GM19351 (cell line): Measurements from ENCODE around the gene CIB2.
"Not testable (repeated sequence)": the region's sequence is repeated elsewhere in the genome, so short reads cannot be mapped to it uniquely, and the experiment has no call there.

ENCODE experiments used
- ATAC-seq: cut with Tn5 transposase; IDR thresholded peaks from one replicate; pipeline ENCODE4 v1.9.1; 2021; ENCODE audit warnings: mild to moderate bottlenecking, moderate library complexity; ENCODE audit not compliant: unreplicated experiment

CIB2 gene

DNA sequence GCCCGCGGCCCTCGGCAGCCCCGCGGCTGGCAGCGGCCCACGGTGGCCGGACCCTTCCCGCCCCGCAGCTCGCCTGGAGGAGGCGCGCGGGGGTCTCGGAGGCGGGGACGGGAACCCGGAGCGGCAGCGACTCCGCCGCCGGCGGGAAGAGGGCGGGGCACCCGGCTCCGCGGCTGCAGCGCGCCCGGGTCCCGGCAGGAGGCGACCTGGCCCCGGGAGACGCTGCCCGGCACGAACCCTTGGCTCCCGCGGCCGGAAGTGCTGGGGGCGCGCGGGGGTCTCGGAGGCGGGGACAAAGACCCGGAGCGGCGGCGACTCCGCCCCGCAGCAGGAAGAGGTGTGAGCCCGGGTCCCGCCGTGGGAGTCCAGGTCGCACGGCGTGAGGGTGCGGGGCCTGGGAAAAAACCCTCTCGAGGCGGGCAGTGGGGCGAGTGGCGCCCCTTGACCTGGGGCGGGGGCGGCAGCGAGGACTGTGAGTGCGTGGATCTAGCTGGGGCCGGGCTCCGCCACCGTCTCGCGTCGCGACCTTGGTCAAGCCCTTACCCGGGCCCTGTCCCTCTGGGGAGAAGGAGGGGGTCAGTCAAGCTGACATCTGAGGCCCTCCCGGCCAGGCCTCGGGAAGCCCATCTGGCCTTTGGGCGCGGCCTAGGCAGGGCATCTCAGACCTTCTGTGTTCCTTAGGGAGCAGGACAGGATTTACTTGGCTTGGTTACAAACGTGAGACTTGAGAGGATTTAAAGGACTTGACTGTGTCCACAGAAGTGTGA is at the start of gene CIB2:
Gene CIB2 (minus strand): TSS at position 151 of the 767 bp plus-strand sequence. CDS start 230 bp downstream, outside the sequence.
- ATAC-seq, result peak; percentile 84

DNA sequence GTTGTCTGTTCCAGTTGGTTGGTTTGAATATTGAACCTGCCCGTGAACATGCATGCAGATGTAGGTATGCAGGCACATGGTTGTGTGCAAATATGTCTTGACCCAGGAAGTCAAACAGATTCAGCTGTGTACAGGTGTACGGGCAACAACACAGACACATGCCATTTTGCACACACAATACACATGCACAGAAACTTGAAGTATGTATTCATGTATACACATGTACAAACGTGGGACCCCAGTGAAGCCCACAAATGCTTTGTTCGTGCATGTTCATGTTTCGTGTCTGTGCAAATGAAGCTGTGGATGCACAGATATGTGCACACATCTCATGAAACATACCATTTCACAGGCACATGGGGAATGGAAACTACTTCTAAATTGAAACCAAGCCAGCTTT is 48.7 kb upstream of the CIB2 start:
- ATAC-seq, result no peak

DNA sequence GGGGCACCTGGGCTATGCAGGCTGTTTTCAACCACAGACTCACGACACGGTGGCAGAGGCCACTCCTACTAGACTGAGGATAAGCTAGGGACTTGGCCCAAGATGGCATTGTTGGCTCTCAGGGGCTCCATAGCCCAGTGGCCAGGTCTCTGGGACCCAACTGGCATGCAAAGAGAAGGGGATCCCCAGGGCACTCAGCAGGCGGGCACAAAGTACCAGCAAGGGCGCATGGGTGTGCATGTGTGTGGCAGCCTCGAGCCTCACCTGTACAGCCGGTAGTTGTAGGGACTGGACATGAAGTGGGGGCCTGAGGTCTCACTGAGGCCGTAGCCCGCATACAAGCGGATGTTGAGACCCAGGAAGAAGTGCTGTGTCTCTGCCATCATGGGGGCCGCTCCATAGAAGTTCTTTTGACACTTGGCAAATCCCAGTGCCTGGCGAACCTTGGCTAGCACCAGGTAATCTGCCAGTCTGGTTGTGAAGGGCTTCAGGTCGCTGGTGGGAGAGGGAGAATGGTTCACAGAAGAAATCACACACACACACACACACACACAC is 48.1 kb upstream of the CIB2 start:
- ATAC-seq, result no peak

DNA sequence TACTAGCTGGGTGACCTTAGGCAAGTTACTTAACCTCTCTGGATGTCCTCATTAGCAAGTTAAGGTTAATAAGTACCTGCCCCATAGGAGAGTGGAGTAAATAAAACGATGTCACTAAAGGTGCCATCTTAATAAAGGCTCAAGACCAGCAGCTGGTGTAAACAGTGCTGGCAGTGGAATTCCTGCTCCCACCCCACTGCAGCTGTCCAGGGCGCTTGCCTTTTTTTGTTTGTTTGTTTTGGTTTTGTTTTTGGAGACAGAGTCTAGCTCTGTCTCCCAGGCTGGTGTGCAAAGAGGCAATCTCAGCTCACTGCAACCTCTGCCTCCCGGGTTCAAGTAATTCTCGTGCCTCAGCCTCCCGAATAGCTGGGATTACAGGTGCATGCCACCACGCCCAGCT is 46.8 kb upstream of the CIB2 start:
- no peak for ATAC-seq

DNA sequence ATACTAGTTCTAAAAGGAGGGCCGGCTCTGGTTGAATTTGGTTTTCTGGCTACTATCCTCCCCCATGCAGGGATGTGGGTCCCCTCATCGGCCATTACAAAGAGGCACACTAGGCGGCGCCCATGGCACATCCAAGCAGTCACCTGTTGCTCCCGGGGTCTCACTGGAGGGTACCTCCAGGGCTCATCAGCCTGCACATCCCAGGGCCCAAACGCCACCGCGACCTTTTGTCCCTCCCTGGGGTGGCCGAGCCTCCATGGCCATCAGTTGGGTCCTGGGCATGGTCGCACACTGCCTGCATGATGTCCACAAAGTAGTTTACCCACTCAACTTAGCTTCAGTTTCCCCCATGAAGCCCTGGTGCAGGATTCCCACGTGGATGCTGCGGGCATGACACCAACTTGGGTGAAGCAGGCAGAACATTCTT is 46.2 kb upstream of the CIB2 start:
- no peak for ATAC-seq

DNA sequence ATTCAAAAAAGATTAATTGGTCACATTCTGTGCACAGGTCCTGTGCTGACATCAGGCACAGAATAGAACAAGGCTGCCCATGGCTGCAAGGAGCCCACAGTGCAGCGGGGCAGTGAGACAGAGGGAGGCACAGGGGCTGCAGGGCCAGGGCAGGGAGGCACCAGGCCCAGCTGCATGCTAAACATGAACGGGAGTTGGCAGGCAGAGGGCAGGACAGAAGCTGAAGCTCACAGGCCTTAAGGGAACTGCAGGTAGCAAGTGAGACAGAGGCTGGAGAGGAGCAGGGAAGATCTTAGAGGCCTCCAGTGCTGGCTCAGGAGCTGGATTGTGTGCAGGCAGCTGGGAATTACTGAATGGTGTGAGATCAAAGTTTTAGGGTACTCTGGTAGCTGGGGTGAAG is 44.1 kb upstream of the CIB2 start:
- ATAC-seq, result no peak

DNA sequence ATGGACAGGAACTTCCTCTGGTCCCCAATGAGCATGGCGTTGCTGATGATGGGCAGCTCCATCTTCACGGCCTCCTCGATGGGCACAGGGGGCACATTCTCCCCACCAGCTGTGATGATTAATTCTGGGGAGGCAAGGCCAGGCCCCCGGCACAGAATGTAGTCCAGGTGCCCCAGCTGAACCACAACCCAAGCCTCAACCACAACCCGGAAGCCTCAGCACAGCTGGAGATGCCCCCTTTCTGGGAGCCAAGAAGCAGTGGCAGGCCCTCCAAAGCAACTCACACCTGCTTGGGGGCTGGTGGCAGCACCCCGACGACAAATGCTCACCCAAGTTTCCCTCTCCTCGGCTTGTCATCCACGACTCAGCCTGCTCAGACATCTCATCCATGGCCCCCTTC is 43.2 kb upstream of the CIB2 start:
- ATAC-seq, result no peak

DNA sequence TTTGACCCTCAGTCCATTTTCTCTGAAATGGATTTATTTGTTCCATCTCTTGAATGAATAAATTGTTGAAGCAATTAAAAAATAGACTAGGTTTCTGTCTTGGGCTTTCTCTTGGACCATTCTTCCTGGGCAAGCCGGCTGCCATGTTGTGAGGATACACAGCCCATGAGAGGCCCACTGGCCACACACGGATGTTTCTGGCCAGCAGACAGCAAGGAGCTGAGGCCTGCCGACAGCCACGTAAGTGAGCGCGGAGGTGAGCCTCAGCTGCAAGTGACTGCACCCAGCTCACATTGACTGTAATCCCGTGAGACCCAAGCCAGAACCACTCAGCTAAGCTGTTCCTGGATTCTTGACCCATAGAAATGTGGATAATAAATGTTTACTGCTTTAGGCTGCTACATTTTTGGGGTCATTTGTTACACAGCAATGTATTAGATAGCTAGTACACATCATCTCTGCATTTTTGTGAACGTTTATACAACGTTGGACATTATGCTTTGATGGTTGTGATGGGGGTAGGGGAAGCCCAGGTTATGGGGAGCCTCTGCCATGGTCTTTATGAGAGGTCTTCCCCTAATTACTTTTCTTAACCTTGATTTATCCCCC is 40.7 kb upstream of the CIB2 start:
- no peak for ATAC-seq

DNA sequence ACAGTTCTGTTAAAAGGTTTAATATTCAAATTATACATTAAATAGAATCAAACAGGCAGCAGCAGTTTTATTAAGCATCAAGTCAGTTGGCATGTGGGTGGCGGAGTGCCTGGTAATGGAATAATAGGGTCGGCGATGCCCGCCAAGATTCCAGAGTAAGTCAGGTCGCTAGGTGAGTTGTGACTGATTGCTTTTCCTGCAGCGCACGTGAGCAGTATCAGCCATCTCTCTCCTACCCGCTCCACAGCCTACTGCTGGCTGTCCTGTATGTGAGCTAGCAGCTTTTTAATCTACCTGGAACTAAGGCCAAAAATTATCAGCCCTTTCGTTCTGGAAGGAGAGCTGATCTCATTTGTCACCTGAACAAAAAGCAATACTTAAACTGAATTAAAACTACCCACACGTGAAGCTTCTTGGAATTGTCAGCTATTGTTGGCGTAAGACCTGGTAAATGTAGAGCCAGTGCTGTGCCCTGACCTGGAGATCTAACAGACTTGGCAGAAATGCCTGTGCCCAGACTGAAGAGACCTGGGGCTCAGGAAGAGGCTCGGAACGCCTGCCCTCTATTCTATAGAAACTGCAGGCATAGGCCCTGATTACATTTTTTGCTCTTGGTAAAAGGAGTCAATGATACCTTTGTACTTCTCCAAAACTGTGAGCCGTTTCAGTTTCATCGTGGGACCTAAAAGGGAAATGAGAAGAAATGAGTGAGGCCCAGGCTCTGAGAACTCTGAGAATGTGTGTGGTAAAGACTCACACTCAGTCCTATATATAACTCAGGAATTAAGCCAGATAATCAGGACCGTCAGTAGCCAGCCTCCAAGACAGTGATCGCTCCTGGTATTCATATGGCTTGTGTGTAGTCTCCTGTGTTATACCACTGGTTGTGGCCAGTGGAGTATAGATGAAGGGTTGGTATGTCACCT is 39.9 kb upstream of the CIB2 start:
- ATAC-seq, result peak; percentile 75

DNA sequence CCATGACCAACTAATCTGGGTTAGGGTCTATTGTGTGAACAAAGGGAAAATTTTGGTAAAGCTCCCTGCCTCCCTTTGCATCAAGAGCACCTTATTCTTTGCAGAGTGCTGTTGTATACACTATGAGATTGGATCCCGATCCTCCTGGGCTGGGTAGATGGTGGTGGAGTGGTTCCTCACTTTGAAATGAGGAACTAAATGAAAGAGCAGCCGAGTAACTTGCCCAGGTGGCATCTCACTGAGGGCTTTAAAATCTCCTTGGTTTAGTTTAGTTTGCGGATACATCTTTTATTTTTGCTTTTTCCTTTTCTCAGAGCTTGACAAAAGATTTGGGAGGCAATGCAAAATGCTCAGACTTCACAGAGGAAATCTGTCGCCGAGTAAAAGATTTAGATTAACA is 37.4 kb upstream of the CIB2 start:
- ATAC-seq, result no peak

DNA sequence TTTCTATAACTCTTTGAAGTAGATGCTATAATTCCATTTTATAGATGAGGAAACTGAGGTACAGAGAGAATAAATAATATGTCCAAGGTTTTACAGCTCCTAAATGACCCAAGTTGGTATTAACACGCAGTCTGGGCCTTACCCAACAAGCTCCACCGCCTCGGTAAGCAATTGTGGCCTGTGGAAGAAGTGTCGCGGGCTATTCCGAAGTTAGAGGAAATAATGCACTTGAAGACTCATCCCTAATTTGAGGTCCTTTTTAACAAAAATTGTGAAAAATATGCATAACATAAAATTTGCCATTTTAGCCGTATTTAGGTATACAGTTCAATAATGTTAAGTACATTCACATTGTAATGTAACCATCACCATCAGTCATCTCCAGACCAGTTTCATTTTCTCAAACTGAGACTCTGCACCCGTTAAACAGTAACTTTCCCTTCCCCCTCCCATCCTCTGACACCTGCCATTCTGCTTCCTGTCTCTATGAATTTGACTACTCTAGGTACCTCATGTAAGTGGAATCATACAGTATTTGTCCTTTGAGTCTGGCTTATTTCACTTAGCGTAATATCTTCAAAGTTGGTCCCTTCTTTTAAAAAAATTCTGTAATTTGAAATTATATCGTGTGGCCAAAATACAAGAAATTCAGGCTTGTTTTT is 36.1 kb upstream of the CIB2 start:
- ATAC-seq, result peak; percentile 80

DNA sequence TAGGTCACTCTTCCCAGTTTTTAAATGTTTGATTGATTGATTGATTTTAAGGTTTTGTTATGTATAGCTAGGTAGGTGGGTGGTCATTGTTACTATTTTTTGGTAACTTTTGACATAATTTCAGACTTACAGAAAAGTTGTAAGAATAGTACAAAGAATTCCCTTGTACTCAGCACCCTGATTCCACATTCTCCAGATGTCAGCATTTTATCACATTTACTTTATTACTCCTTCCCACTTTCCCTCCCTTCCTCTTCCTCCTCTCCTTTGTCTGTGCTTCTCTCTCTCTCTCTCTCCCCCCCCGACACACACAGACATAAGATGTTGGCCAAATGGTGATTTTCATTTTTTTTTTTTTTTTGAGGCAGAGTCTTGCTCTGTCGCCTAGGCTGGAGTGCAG is 32.8 kb upstream of the CIB2 start:
- no peak for ATAC-seq

DNA sequence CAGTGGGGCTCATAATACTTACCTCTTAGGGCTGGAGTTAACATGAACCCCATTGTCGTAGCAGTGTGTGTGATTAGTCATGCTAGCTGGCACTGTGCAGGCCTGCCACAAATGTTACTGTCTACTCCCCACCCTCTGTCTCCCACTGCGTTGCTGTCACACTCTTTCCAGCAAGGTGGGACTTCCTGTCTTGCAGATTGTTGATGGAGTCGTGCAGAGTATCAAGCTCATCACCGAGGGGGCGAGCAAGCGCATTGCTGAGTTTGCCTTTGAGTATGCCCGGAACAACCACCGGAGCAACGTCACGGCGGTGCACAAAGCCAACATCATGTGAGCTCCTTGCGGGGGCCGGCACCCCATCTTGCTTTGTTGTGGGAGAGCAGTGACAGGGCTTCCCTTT is 30.8 kb upstream of the CIB2 start:
- ATAC-seq, result no peak

DNA sequence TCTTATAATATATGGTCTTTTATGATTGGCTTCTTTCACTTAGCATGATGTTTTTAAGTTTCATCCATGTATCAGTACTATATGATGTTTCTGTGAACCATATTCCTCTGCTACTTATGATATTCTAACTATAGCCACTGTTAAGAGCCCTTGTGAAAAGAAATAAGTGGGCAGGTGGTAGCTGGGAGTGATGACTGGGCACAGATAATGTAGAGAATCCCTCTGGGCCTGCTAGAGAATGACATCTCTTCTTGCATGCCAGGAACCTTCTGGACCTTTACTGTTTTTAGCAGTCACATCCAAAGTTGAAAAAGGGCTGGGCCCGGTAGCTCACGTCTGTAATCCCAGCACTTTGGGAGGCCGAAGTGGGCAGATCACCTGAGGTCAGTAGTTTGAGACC is 28.1 kb upstream of the CIB2 start:
- no peak for ATAC-seq

DNA sequence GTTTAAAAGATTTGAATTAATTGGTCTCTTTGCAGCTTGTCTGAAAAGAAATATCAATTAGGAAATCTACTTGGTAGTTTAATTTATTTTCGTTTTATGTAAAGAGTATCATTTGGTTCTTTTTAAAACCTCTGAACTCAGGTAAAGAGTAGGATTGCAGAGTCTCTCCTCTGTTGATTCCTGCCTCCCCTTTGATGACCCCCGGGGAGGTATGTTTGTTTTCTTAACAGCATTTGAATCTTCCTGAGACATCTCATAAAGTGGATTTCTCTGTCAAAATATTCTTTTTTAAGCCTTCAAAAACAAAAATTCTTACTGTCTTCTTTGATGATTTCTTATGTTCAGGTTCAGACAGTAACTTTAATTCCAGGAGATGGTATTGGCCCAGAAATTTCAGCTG is 26.0 kb upstream of the CIB2 start:
- no peak for ATAC-seq

DNA sequence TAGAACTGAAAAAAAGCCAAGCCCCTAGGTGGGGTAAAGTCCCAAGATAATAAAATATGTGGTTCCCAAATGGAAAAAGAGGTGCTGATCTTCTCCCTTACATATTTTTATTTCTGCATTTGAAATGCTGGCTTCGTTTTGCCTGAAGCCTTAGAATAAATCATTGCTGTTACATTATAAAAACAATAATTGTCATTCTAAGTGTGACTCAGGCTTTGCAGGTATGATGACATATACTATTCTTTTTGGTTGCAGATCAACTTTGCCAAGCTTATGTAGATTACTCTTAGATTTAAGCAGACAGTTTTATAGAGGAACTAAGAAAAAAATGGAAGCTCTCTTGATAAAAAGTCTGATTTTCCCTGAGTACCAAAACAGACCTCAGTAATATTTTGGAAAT is 25.4 kb upstream of the CIB2 start:
- no peak for ATAC-seq

DNA sequence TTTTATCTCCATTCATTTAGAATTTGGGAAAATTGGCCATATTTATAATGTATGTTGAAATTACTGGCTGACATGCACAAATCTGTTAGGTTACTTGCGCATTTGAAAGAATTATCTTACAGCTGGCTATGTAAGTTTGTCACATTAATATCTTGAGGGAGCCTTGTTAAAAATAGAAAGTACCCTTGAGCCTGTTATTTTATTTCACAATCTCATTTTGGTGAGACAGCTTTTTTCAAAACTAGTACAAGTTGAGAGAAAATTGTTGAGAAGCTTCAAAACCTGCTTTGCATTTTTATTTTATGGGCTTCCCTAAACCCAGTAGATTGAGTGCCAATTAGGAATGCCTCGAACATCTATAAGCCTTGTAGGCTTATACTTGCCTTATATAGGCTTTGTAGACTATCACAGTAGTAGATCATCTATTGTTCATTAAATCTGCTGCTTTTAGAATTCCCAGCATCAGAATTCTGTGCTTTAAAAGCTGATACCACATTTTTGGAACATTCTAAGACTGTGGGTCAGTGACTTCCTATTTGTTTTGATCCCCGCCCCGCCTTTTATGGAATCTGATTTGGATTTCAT is 24.2 kb upstream of the CIB2 start:
- no peak for ATAC-seq

DNA sequence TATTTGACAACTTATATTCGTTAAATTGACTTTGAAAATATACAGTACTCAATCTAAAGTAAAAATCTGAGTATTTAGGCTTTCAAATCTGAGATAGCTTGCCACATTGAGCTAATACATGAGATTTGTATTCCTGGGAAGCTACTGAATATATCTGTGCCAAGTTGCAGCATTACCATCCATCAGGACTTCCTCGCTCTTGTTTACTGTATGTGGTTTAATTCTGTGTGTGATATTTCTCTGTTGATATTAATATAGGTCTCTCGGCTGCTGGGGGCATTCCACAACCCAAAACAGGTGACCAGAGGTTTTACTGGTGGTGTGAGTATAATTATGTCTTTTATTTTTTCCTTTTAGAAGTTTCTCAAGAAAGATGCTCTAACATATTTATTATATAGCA is 23.7 kb upstream of the CIB2 start:
- ATAC-seq, result no peak

DNA sequence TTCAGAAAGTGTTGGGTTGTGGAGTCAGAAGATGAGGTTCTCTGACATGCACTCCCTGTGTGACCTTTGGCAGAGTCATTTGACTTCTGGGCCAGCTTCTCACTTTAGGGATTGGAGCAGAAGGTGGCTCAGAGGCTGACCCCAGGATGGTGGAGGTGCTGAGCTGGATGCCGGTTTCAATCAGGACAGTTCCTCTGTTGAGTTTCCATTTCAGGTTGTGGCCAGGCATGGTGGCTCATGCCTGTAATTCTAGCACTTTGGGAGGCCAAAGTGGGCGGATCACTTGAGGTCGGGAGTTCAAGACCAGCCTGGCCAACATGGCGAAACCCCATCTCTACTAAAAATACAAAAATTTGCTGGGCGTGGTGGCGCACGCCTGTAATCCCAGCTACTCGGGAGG is 19.8 kb upstream of the CIB2 start:
- not testable (repeated sequence) for ATAC-seq
